ENCODE data around the gene NFATC2IP.
"Not testable (repeated sequence)": the region's sequence is repeated elsewhere in the genome, so short reads cannot be mapped to it uniquely, and the experiment has no call there.

NFATC2IP gene

DNA sequence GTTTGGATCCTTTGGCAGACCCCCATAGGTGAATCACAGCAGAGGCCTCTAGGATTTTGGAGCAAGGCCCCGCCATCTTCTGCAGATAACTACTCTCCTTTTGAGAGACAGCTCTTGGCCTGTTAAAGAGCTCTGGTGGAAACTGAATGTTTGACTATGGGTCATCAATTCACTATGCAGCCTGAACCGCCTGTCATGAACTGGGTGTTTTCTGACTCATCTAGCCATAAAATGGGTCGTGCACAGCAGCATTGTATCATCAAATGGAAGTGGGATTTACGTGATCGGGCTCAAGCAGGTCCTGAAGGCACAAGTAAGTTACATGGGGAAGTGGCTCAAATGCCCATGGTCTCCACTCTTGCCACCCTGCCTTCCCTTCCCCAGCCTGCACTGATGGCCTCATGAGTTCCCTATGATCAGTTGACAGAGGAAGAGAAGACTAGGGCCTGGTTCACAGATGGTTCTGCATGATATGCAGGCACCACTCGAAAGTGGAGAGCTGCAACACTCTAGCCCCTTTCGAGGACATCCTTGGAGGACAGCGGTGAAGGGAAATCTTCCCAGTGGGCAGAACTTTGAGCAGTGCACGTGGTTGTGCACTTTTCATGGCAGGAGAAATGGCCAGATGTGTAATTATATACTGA is 53.9 kb downstream of the NFATC2IP start:
- H3K4me3 ChIP-seq (ENCODE audit: low read length); H3K36me3 ChIP-seq (ENCODE audit: insufficient read depth, low read length); H3K27me3 ChIP-seq (ENCODE audit: insufficient read depth, low read length); H3K4me1 ChIP-seq (ENCODE audit: insufficient read depth, low read length); H3K27ac ChIP-seq (ENCODE audit: low read depth, low read length); H3K9me3 ChIP-seq (ENCODE audit: insufficient read depth, low read depth, low read length); H3K9ac ChIP-seq (ENCODE audit: low read depth, low read length): not testable (repeated sequence)
- WGBS: 81% methylated on average over 9 of the region's 9 CpGs

DNA sequence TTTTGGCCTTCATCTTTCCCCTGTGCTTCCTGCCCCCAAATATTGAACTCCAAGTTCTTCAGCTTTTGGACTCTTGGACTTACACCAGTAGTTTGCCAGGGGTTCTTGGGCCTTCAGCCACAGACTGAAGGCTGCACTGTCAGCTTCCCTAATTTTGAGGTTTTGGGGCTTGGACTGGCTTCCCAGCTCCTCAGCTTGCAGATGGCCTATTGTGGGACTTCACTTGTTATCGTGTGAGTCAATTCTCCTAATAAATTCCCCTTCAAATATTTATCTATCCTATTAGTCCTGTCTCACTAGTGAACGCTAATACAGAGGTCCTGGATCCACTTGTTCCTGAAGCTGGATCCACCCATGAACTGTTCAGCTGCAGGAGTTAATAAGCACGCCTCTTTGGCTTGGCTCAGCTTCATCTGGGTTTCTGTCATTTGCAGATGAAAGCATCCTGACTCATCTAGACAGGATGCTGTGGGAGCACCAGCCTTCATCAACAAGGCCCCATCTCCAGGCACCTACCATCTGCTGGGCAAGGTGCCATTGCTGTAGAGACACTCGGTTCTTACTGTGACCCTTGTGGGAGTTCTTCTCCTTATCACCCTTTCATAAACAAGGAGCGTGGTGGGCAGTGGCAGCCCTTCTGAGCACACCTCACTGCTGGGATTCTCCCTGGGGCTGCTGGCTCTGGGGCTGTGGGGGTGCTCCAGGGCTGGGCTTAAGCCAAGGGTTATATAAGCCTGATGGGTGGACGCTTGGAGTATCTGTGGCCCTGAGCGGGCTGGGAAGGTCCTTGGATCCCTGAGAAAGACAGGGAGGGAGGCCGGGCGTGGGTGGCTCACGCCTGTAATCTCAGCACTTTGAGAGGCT is 57.2 kb downstream of the NFATC2IP start:
- Histone ChIP-seq H3K27me3 (ENCODE audit: insufficient read depth, low read length) (no peaks in the 10 kb centered on the region), H3K9ac (ENCODE audit: low read depth, low read length) (no peak overlapping the region)

DNA sequence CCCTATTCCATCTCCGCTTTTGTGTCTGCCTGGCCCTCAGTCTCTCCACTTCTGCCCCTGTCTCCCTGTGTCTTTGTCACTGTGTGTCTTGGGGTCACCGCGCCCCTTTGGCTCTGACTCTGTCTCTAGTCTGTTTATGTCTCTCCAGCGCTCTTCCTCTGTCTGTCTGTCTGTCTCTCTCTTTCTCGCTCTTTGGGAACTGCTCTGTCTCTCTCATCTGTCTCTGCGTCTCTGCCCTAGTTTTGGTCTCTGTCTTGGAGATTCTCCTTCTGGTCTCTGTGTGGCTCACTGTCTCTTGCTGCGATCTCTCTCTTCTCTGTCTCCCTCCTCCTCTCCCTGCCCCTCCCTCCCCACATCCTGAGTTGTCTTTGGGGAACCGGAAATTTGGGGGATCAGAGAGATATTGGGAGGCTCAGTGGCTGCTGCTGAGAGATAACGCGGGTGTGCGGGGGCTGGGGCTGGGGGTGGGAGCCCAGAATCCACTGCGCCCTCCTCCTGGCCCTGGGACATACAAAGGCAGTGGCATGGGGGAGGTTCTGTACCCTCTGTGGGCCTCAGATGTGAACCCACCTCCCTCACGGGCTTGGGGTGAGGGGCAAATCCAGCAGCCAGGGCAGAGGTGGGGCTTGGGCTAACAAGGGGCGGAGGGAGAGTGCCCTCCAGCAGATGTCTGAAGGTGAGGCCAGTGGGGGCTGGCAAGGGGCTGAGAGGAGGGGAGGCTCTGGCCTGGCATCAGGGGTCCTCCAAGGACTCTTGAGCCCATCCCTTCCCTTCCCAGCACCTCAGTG is 58.5 kb downstream of the NFATC2IP start:
- WGBS: 92% methylated on average over 14 of the region's 14 CpGs

More for the DNA sequence above, 57.2 kb downstream of the NFATC2IP start:
- 90% methylated on average over 10 of the region's 10 CpGs for WGBS
- no peak overlapping the region for H3K4me3 ChIP-seq (ENCODE audit: low read length)
- no peaks in the 10 kb centered on the region for H3K36me3 ChIP-seq (ENCODE audit: insufficient read depth, low read length)
- no peaks in the 10 kb centered on the region for H3K4me1 ChIP-seq (ENCODE audit: insufficient read depth, low read length)
- H3K27ac ChIP-seq (ENCODE audit: low read depth, low read length): no peak overlapping the region
- no peaks in the 10 kb centered on the region for H3K9me3 ChIP-seq (ENCODE audit: insufficient read depth, low read depth, low read length)

GRCh38 chr16:29009838-29010166 is 59.1 kb downstream of the NFATC2IP start:
- Histone ChIP-seq H3K27ac (ENCODE audit: low read depth, low read length) (no peak overlapping the region), H3K27me3 (ENCODE audit: insufficient read depth, low read length) (no peaks in the 10 kb centered on the region), H3K9ac (ENCODE audit: low read depth, low read length) (no peak overlapping the region)

More for the DNA sequence above, 58.5 kb downstream of the NFATC2IP start:
- Histone ChIP-seq H3K27me3 (ENCODE audit: insufficient read depth, low read length) (no peaks in the 10 kb centered on the region), H3K9me3 (ENCODE audit: insufficient read depth, low read depth, low read length) (no peaks in the 10 kb centered on the region), H3K4me3 (ENCODE audit: low read length) (no peak overlapping the region), H3K4me1 (ENCODE audit: insufficient read depth, low read length) (no peaks in the 10 kb centered on the region), H3K27ac (ENCODE audit: low read depth, low read length) (no peak overlapping the region), H3K9ac (ENCODE audit: low read depth, low read length) (no peak overlapping the region), H3K36me3 (ENCODE audit: insufficient read depth, low read length) (no peaks in the 10 kb centered on the region)

DNA sequence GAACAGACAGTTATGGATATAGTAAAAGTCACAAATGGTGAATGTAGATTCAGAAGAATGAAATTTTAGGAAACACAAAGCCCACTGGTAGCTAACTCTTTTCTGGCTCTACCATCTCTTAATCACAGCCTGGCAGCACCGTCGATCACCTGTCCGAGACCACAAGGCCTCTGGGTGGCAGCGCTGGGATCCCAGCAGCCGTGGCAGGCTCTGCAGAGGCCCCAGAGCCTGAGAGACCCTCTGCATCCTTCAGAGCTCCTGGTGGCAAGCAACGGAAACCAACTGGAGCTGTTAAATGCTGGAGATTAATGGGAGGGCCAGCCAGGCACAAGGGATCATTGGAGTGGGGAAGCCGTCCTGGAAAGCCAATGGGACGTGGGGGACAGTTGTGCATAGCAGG is 60.4 kb downstream of the NFATC2IP start:
- no peak overlapping the region for H3K27ac ChIP-seq (ENCODE audit: low read depth, low read length)
- WGBS: 69% methylated on average over 8 of the region's 8 CpGs
- no peaks in the 10 kb centered on the region for H3K4me1 ChIP-seq (ENCODE audit: insufficient read depth, low read length)
- H3K9me3 ChIP-seq (ENCODE audit: insufficient read depth, low read depth, low read length): no peaks in the 10 kb centered on the region
- no peak overlapping the region for H3K9ac ChIP-seq (ENCODE audit: low read depth, low read length)
- no peaks in the 10 kb centered on the region for H3K36me3 ChIP-seq (ENCODE audit: insufficient read depth, low read length)
- no peaks in the 10 kb centered on the region for H3K27me3 ChIP-seq (ENCODE audit: insufficient read depth, low read length)
- no peak overlapping the region for H3K4me3 ChIP-seq (ENCODE audit: low read length)

More at GRCh38 chr16:29009838-29010166, 59.1 kb downstream of the NFATC2IP start:
- 92% methylated on average over 2 of the region's 2 CpGs for WGBS
- Histone ChIP-seq H3K36me3 (ENCODE audit: insufficient read depth, low read length) (no peaks in the 10 kb centered on the region), H3K9me3 (ENCODE audit: insufficient read depth, low read depth, low read length) (no peaks in the 10 kb centered on the region), H3K4me3 (ENCODE audit: low read length) (no peak overlapping the region), H3K4me1 (ENCODE audit: insufficient read depth, low read length) (no peaks in the 10 kb centered on the region)

DNA sequence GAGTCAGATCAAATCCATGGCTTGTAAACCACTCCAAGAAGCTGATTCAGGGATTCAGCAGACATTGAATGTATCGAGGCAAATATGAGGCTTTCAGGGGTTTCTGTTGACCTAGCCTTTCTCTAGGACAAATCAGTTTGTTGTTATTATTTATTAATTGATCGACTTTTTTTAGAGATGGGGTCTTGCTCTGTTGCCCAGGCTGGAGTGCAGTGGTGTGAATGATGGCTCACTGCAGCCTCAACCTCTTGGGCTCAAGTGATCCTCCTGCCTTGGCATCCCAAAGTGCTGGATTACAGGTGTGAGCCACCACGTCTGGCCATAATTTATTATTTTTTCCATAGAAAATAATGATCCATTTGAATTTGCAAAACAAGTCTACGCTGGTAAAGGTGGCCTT is 61.1 kb downstream of the NFATC2IP start:
- no peaks in the 10 kb centered on the region for H3K4me1 ChIP-seq (ENCODE audit: insufficient read depth, low read length)
- no peaks in the 10 kb centered on the region for H3K36me3 ChIP-seq (ENCODE audit: insufficient read depth, low read length)
- no peak overlapping the region for H3K4me3 ChIP-seq (ENCODE audit: low read length)
- WGBS: over 99% methylated on average over 4 of the region's 4 CpGs
- H3K9me3 ChIP-seq (ENCODE audit: insufficient read depth, low read depth, low read length): no peaks in the 10 kb centered on the region
- no peak overlapping the region for H3K9ac ChIP-seq (ENCODE audit: low read depth, low read length)
- H3K27me3 ChIP-seq (ENCODE audit: insufficient read depth, low read length): no peaks in the 10 kb centered on the region
- no peak overlapping the region for H3K27ac ChIP-seq (ENCODE audit: low read depth, low read length)

DNA sequence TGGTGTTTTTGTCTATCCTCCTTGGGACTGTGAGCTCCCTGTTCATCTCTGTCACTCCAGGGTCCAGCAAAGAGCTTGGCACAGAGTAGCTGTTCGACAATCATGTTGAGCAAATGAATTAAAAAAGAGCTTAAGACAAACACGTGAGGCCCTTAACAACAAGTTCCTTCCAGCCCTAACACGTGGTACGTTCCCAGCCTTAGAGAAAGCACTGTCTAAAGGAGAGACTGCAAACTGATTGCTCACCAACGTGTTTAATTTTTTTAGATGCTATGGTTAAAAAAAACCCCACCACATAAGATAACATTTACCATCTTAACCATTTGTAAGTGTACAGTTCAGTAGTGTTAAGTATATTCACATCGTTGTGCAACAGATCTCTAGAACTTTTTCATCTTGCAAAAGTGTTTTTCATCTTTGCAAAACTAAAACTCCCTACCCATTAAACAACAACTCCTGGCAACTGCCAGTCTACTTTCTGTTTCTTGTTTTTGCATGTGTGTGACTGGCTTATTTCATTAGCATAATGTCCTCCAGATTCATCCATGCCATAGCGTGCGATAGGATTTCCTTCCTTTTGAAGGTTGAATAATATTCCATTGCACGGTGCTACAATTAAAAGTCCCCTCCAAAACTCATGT is 62.3 kb downstream of the NFATC2IP start:
- 87% methylated on average over 6 of the region's 9 CpGs for WGBS
- H3K4me1 ChIP-seq (ENCODE audit: insufficient read depth, low read length): no peaks in the 10 kb centered on the region
- H3K27me3 ChIP-seq (ENCODE audit: insufficient read depth, low read length): no peaks in the 10 kb centered on the region
- H3K27ac ChIP-seq (ENCODE audit: low read depth, low read length): no peak overlapping the region
- H3K4me3 ChIP-seq (ENCODE audit: low read length): no peak overlapping the region
- H3K36me3 ChIP-seq (ENCODE audit: insufficient read depth, low read length): no peaks in the 10 kb centered on the region
- H3K9ac ChIP-seq (ENCODE audit: low read depth, low read length): no peak overlapping the region
- no peaks in the 10 kb centered on the region for H3K9me3 ChIP-seq (ENCODE audit: insufficient read depth, low read depth, low read length)

- no peaks in the 10 kb centered on the region for H3K27me3 ChIP-seq (ENCODE audit: insufficient read depth, low read length)
- WGBS: 96% methylated on average over 3 of the region's 3 CpGs
- no peak overlapping the region for H3K4me3 ChIP-seq (ENCODE audit: low read length)
- no peak overlapping the region for H3K27ac ChIP-seq (ENCODE audit: low read depth, low read length)
- no peak overlapping the region for H3K9ac ChIP-seq (ENCODE audit: low read depth, low read length)
- no peaks in the 10 kb centered on the region for H3K4me1 ChIP-seq (ENCODE audit: insufficient read depth, low read length)
- H3K36me3 ChIP-seq (ENCODE audit: insufficient read depth, low read length): no peaks in the 10 kb centered on the region
- H3K9me3 ChIP-seq (ENCODE audit: insufficient read depth, low read depth, low read length): no peaks in the 10 kb centered on the region
These were observed 63.9 kb downstream of the NFATC2IP start for GRCh38 chr16:29014561-29015069.
